HG02938 (cell line): ENCODE data around the gene PROB1.
A peak's percentile ranks its signal among the peaks of the same experiment; 100 is the strongest.
"Not testable (repeated sequence)": the region's sequence is repeated elsewhere in the genome, so short reads cannot be mapped to it uniquely, and the experiment has no call there.

Experiments
- ATAC-seq: cut with Tn5 transposase; IDR thresholded peaks from one replicate; pipeline ENCODE4 v1.9.1; 2021; ENCODE audit warnings: mild to moderate bottlenecking, moderate library complexity; ENCODE audit not compliant: unreplicated experiment

Gene PROB1

GRCh38 chr5:139392678-139393496 lies 2.0 kb downstream of the PROB1 start:
- peak; percentile 43 for ATAC-seq

- ATAC-seq, result no peak
Observed at GRCh38 chr5:139392324-139392677, 2.6 kb downstream of the PROB1 start.

GRCh38 chr5:139391570-139392323 lies 3.2 kb downstream of the PROB1 start:
- ATAC-seq, result no peak

- no peak for ATAC-seq
Observed at GRCh38 chr5:139390639-139391569, 4.0 kb downstream of the PROB1 start.

GRCh38 chr5:139389701-139390638 lies 4.9 kb downstream of the PROB1 start, which contains the start of gene MZB1:
MZB1 (minus strand) TSS chr5:139389913; CDS start chr5:139389856, 57 bp downstream.
- peak; percentile 35 for ATAC-seq

GRCh38 chr5:139388198-139388821 lies 6.6 kb downstream of the PROB1 start:
- no peak for ATAC-seq

- no peak for ATAC-seq
Observed at GRCh38 chr5:139387611-139388197, 7.2 kb downstream of the PROB1 start.

- not testable (repeated sequence) for ATAC-seq
Observed at GRCh38 chr5:139386956-139387355, 7.9 kb downstream of the PROB1 start.

- ATAC-seq, result no peak
Observed at GRCh38 chr5:139386050-139386438, 8.9 kb downstream of the PROB1 start.

GRCh38 chr5:139385061-139386049 lies 9.5 kb downstream of the PROB1 start:
- ATAC-seq, result no peak

- ATAC-seq, result no peak
Observed at GRCh38 chr5:139384591-139385051, 10.3 kb downstream of the PROB1 start.

- no peak for ATAC-seq
Observed at GRCh38 chr5:139383993-139384590, 10.8 kb downstream of the PROB1 start.

- no peak for ATAC-seq
Observed at GRCh38 chr5:139383275-139383992, 11.5 kb downstream of the PROB1 start, which contains the start of gene SLC23A1. SLC23A1 (minus strand) TSS chr5:139383297; CDS start chr5:139383253, 44 bp downstream.

- no peak for ATAC-seq
Observed at GRCh38 chr5:139382807-139383206, 12.1 kb downstream of the PROB1 start.

- no peak for ATAC-seq
Observed at GRCh38 chr5:139381837-139382761, 12.8 kb downstream of the PROB1 start.
